OCI-LY3 (cell line): ENCODE results near the gene BANP.
"Not testable (repeated sequence)": the region's sequence is repeated elsewhere in the genome, so short reads cannot be mapped to it uniquely, and the experiment has no call there.

Source experiments
- H2AFZ ChIP-seq: fragments of 200-600, 300-600 bp; shearing (Covaris generic); 2 replicates; pipeline ENCODE4 v1.6.0; 2014; ENCODE audit warnings: antibody characterized with exemption, low read depth, low read length
- H3K27ac ChIP-seq: fragments of 200-600, 300-600 bp; sonication (generic); 2 replicates; pipeline ENCODE4 v1.5.1; 2014; ENCODE audit warnings: mild to moderate bottlenecking, low read length, moderate library complexity, mixed read lengths
- H3K27me3 ChIP-seq: fragments of 200-600, 300-600 bp; sonication (generic); 2 replicates; pipeline ENCODE4 v1.6.1; 2014; ENCODE audit warnings: low read depth, low read length, mixed read lengths
- H3K36me3 ChIP-seq: fragments of 200-600, 300-600 bp; sonication (generic); replicated peaks from 2 replicates; pipeline ENCODE3; 2014; ENCODE audit warnings: low read depth, low read length, mixed read lengths
- H3K4me1 ChIP-seq: fragments of 300-600, 200-600 bp; sonication (generic); 2 replicates; pipeline ENCODE4 v1.6.1; 2014; ENCODE audit warnings: low read length, mixed read lengths
- H3K4me2 ChIP-seq: fragments of 200-600, 300-600 bp; sonication (generic); 2 replicates; pipeline ENCODE4 v1.6.1; 2014; ENCODE audit warnings: low read length, mixed read lengths
- H3K4me3 ChIP-seq: fragments of 300-600, 200-600 bp; sonication (generic); 2 replicates; pipeline ENCODE4 v1.5.1; 2014; ENCODE audit warnings: antibody characterized with exemption, mild to moderate bottlenecking, low read length, moderate library complexity
- H3K79me2 ChIP-seq: fragments of 300-600, 200-600 bp; shearing (Covaris generic); 2 replicates; pipeline ENCODE4 v1.6.1; 2014; ENCODE audit warnings: mild to moderate bottlenecking, low read length, mixed read lengths
- H3K9ac ChIP-seq: fragments of 300-600, 200-600 bp; shearing (Covaris generic); 2 replicates; pipeline ENCODE4 v1.6.0; 2014; ENCODE audit warnings: mild to moderate bottlenecking, low read length, moderate library complexity
- H3K9me3 ChIP-seq: fragments of 200-600, 300-600 bp; shearing (Covaris generic); 2 replicates; pipeline ENCODE4 v1.6.1; 2014; ENCODE audit warnings: low read length, mixed read lengths; ENCODE audit not compliant: insufficient read depth
- H4K20me1 ChIP-seq: fragments of 200-600, 300-600 bp; sonication (generic); 2 replicates; pipeline ENCODE4 v1.6.1; 2016; ENCODE audit warnings: low read length, mixed read lengths; ENCODE audit not compliant: insufficient read depth
- EZH2phosphoT487 ChIP-seq: fragments of 200-600 bp; shearing (Covaris generic); IDR thresholded peaks from 2 replicates; pipeline ENCODE4 v1.6.1; 2018; ENCODE audit warnings: antibody characterized with exemption, mixed run types, low read depth
- TF ChIP-seq, protein P1 (sequence below): fragments of 200-600, 300-600 bp; sonication (generic); IDR thresholded peaks from 2 replicates; pipeline ENCODE4 v1.5.1; 2014; ENCODE audit warnings: antibody characterized with exemption, low read length, low read depth

Gene BANP

DNA sequence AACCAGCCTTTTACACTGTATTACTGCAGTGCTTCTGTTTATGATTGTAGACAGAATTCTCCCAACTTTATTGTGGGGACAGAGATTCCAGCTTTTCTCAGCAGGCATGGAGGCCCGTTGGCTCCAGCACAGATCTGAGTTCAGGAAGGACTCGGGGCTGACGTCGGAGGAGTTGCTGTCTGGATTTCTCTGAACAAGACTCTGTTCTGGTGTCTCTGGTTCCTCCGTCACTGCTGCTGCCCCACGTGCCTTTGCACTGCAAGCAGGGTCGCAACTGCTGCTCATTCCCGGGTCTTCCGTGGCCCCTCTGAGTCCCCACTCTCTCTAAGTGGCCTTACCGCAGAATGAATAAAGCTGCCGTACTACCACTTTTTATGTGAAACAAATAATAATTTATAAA, 88.4 kb downstream of the BANP start:
- H3K9ac ChIP-seq = no peak overlapping the region
- no peaks in the 10 kb centered on the region for H4K20me1 ChIP-seq
- no peak overlapping the region for H3K4me3 ChIP-seq
- no peak overlapping the region for H2AFZ ChIP-seq
- TF ChIP-seq EZH2phosphoT487 = no peak
- TF ChIP-seq, protein P1, sequence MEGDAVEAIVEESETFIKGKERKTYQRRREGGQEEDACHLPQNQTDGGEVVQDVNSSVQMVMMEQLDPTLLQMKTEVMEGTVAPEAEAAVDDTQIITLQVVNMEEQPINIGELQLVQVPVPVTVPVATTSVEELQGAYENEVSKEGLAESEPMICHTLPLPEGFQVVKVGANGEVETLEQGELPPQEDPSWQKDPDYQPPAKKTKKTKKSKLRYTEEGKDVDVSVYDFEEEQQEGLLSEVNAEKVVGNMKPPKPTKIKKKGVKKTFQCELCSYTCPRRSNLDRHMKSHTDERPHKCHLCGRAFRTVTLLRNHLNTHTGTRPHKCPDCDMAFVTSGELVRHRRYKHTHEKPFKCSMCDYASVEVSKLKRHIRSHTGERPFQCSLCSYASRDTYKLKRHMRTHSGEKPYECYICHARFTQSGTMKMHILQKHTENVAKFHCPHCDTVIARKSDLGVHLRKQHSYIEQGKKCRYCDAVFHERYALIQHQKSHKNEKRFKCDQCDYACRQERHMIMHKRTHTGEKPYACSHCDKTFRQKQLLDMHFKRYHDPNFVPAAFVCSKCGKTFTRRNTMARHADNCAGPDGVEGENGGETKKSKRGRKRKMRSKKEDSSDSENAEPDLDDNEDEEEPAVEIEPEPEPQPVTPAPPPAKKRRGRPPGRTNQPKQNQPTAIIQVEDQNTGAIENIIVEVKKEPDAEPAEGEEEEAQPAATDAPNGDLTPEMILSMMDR = no peak
- no peaks in the 10 kb centered on the region for H3K27me3 ChIP-seq
- H3K79me2 ChIP-seq = no peaks in the 10 kb centered on the region
- H3K27ac ChIP-seq = no peak overlapping the region
- H3K36me3 ChIP-seq = no peaks in the 10 kb centered on the region
- no peaks in the 10 kb centered on the region for H3K9me3 ChIP-seq
- no peak overlapping the region for H3K4me2 ChIP-seq
- peaks cover 19% of the 10 kb centered on the region for H3K4me1 ChIP-seq

DNA sequence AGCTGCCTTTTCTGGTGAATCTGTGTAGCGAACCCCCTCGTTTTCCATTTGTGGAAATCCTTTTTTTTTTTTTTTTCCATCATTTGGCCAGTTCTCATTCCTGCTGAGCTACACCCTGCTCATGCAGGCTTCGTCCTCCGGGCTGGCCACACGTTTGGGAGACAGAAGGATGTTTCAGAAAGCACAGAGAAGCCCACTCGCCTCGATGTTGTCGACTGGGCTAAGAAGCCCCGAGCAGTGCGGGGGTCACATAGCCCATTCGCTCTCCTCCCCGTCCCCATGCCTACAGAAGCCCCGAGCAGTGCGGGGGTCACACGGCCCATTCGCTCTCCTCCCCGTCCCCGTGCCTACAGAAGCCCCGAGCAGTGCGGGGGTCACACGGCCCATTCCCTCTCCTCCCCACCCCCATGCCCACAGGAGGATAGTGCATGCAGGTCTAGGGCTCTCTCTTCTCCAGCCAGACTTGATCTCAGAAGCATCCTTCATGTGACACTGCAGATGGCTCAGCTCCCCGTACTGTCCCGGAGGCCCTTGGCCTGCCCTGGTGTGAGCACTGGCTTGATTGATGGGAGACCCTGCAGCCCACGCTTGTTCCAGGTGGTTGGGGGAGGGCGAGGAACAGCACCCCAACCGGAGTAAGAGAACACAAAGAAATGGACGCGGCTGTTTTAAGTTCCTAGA, 89.1 kb downstream of the BANP start:
- not testable (repeated sequence) for H3K4me3 ChIP-seq, H3K9me3 ChIP-seq, H3K79me2 ChIP-seq, H2AFZ ChIP-seq, H3K9ac ChIP-seq, H4K20me1 ChIP-seq, H3K36me3 ChIP-seq, H3K27me3 ChIP-seq, H3K4me2 ChIP-seq, H3K27ac ChIP-seq
- H3K4me1 ChIP-seq = peaks cover 26% of the 10 kb centered on the region

DNA sequence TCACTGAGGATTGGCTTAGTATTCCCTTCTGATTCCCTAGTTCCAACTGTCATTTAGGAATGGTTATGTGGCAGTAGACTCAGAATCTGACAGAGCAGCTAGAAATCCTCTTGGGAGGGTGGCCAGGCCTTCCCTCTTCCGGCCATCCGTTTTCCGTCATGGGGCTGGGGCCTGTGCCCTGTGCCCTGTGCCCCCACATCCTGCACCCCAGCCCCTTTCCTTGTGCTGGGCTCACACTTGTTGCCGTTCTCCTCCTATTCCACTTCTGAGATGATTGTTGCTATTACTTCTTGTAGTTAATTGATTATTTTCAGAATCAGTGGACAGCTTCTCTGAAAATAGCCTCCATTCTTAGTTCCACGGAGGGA, 89.6 kb downstream of the BANP start:
- H3K36me3 ChIP-seq, H3K4me3 ChIP-seq, H3K27me3 ChIP-seq, H2AFZ ChIP-seq, H3K9ac ChIP-seq, H3K4me2 ChIP-seq, H3K79me2 ChIP-seq, H3K9me3 ChIP-seq, H3K27ac ChIP-seq, H4K20me1 ChIP-seq: not testable (repeated sequence)
- peaks cover 31% of the 10 kb centered on the region for H3K4me1 ChIP-seq

DNA sequence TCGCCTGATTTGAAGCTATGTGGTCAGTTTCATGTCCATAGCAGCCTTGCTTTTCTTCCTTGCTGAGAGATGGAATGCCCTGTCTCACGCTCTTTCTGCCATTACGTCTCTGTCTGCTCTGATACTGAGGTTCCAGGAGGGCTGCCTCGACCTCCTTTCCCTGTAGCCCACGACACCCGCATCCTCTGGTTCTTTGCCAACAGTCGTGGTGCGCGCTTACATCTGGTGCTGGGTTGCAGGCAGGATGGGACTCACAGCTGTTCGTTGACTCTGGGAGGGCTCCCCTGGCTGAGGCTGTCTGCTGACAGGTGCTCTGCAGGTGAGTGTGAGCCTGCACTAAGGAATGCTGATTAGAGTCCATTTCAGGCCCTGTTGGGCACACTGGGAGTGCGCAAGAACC, 90.3 kb downstream of the BANP start:
- H3K9me3 ChIP-seq, H3K79me2 ChIP-seq, H4K20me1 ChIP-seq, H3K4me2 ChIP-seq, H3K9ac ChIP-seq, H3K27ac ChIP-seq, H3K36me3 ChIP-seq, H3K27me3 ChIP-seq, H2AFZ ChIP-seq, H3K4me3 ChIP-seq: not testable (repeated sequence)
- H3K4me1 ChIP-seq = peaks cover 38% of the 10 kb centered on the region

DNA sequence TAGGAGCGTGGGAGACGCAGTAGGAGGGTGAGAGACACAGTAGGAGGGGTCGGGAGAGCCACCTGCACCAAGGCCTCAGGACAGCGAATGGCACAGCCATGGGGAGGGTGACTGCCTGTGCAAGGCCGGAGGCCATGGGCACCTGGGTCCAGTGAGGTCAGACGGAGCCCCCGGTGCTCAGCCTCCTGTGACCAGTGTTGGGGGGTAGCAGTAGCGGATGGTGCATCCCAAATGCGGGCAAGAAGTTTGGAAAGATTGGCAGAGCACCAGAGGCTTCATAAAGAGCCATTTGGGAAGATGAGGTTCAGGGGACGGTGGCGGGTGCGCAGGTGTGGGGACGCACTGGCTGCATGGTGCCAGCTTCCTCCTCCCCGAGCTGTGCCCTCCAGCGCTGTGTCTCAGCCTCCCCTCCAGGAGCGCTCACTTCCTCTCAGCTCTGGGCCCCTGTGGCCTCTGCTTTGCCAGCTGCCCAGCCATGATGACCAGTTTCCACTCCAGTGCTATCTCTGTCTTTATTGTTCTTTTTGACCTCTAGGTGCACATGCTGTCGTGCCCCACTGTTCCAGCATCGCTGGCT, 90.8 kb downstream of the BANP start:
- not testable (repeated sequence) for H4K20me1 ChIP-seq, H3K9me3 ChIP-seq, H3K27me3 ChIP-seq, H3K4me2 ChIP-seq, H3K4me3 ChIP-seq, H2AFZ ChIP-seq, H3K9ac ChIP-seq, H3K27ac ChIP-seq, H3K79me2 ChIP-seq, H3K36me3 ChIP-seq
- H3K4me1 ChIP-seq = peaks cover 43% of the 10 kb centered on the region

DNA sequence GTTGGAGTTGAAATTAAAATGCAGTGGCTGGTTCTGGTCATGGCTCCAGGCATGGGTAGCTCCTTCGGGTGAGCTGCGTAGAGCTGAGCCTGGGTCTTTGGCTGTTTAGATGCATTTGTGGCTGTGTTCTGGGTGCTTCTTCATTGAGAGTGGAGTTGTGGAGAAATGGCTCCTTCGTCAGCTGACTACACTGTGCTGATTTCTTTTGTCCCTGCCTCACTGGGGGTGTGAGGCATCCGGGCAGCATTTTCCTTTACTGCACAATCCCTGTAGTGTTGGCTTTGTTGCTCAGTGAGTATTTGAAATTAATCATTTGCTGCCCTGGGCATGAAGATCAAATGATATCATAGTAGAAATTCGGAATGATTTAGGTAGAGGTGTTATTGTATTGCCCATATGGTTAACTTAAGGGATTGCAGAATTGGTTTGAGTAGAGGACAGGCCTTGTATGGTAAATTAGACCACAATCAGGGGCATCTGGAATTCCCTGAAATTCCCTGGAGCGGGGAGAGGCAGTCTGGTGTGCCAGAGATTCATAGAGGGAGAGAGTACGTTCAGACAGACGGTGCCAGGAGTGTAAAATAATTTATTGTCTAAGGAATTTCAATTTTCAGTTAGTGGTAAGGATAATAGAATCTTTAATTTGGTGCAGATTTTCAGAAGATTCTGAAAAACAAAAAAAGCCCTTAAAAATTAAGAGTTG, 92.1 kb downstream of the BANP start:
- H3K4me2 ChIP-seq, H3K79me2 ChIP-seq, H3K36me3 ChIP-seq, H4K20me1 ChIP-seq, H3K4me3 ChIP-seq, H3K9me3 ChIP-seq, H3K27ac ChIP-seq, H2AFZ ChIP-seq, H3K9ac ChIP-seq, H3K27me3 ChIP-seq: not testable (repeated sequence)
- H3K4me1 ChIP-seq = peaks cover 44% of the 10 kb centered on the region

DNA sequence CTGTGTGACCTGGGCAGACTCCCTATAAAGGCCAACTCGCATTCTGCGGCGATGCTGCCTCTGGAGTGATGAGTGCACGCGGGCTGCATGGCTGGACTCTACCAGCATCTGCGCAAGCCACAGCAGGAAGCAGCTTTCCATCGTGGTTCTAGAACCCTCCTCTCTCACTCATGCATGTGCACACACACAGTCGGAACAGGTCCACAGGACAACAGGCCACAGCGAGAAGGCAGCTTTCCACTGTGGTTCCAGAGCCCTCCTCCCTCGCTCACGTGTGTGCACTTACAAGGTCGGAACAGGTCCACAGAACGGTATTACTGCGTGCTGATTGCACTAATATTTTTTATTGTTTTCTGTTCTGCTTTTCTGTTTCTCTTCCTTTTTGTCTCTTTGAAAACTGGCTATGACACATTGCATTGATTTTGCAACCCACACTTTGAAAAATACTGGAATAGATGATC, 92.9 kb downstream of the BANP start:
- H3K79me2 ChIP-seq, H3K9ac ChIP-seq, H3K27me3 ChIP-seq, H3K36me3 ChIP-seq, H4K20me1 ChIP-seq, H3K9me3 ChIP-seq, H2AFZ ChIP-seq: not testable (repeated sequence)
- peak overlapping the region; percentile 84 for H3K27ac ChIP-seq
- H3K4me1 ChIP-seq = peaks cover 44% of the 10 kb centered on the region
- peak overlapping the region; percentile 73 for H3K4me2 ChIP-seq
- peak overlapping the region; percentile 42; the same call in 1 of the 2 replicates for H3K4me3 ChIP-seq

DNA sequence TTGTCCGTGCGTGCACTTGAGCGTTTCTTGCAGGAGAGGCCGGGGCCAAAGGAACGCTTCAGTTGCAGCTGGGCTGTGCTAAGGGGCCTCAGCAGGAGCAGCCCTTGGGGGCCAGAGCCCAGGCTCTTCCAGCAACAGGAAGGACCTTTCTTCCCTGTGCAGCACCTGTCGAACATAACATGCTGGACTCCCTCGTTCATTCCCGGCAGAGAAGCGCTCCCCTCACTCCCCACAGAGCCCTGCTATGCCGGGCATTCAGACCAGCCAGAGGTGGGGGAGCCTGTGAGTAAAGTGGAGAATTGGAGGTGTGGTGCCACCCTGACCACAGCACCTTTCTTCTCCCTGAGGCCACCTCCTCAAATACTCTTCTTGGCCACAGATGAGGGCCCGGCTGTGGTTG, 94.1 kb downstream of the BANP start:
- Histone ChIP-seq H3K4me2 (peak overlapping the region; percentile 88), H3K4me3 (peak overlapping the region; percentile 63), H3K4me1 (peaks cover 44% of the 10 kb centered on the region), H3K27ac (peak overlapping the region; percentile 84), H3K9ac (peak overlapping the region; percentile 35; the same call in 1 of the 2 replicates)
- not testable (repeated sequence) for H3K27me3 ChIP-seq, H3K79me2 ChIP-seq, H4K20me1 ChIP-seq, H2AFZ ChIP-seq, H3K9me3 ChIP-seq, H3K36me3 ChIP-seq
